ENCODE results near the gene FSHR. TPM values are rescaled to one million over a fixed set of nuclear protein-coding genes. Genes with fewer than 3 reads are reported as not detected.

The FSHR gene
- total RNA-seq, 2 donors from 2014 or later = 13.6 TPM; not detected in 1

DNA sequence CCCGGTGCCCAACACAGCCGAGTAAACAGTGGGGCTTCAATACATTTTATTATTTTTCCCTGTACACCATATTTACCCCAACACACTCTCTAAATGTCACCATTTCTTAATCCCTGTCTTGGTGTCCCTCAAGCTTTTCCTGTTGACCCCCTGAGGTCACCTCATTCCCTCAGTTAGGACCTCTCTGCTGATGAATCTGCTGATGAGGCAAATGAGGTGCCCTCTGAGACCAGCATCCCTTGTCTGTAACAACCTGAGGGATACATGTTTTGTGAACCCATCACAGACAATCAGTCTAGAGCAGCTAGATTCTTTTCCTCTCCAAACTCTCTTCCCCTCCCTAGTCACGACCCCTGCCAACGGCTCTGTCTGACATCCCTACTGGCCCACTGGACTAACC lies 127.6 kb downstream of the FSHR start:
- H3K4me1 ChIP-seq (replicated peaks) = no peaks in the 10 kb centered on the region
- no peaks in the 10 kb centered on the region for H3K9me3 ChIP-seq
- no peak overlapping the region for H3K4me3 ChIP-seq
- H3K36me3 ChIP-seq = no peaks in the 10 kb centered on the region
- H3K27ac ChIP-seq = no peak overlapping the region
- DNase-seq (ENCODE audit: low spot score) = no peak
- 73% methylated on average over 4 of the region's 4 CpGs for WGBS
- TF ChIP-seq, protein P1, sequence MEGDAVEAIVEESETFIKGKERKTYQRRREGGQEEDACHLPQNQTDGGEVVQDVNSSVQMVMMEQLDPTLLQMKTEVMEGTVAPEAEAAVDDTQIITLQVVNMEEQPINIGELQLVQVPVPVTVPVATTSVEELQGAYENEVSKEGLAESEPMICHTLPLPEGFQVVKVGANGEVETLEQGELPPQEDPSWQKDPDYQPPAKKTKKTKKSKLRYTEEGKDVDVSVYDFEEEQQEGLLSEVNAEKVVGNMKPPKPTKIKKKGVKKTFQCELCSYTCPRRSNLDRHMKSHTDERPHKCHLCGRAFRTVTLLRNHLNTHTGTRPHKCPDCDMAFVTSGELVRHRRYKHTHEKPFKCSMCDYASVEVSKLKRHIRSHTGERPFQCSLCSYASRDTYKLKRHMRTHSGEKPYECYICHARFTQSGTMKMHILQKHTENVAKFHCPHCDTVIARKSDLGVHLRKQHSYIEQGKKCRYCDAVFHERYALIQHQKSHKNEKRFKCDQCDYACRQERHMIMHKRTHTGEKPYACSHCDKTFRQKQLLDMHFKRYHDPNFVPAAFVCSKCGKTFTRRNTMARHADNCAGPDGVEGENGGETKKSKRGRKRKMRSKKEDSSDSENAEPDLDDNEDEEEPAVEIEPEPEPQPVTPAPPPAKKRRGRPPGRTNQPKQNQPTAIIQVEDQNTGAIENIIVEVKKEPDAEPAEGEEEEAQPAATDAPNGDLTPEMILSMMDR (IDR thresholded peaks at IDR 0.05) = no peak
- TF ChIP-seq POLR2AphosphoS5 (IDR thresholded peaks at IDR 0.05) = no peak
- no peaks in the 10 kb centered on the region for H3K27me3 ChIP-seq (replicated peaks; ENCODE audit: insufficient read depth)
- intact Hi-C loops (cut with DNase I) = no loop called here

DNA sequence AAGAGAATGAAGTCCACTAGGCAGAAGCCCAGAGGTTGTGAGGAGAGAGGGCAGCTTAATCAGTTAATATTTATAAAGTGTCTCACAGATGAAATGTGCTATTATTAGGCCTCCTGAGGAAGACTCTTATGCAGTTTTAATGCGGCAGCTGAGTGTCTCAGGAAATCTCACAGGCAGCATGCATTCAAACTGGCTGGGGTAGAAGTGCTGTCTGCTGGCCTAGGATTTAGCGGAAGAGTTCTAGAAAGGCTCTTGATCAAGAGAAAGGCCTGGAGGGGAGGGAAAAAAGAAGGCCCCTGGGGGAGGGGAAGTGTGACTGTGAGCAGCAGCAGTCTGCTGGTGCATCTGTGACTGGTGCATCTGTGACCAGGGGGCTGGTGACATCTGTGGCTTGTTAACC lies 133.0 kb downstream of the FSHR start:
- Histone ChIP-seq H3K27ac (no peak overlapping the region), H3K27me3 (replicated peaks; ENCODE audit: insufficient read depth) (no peaks in the 10 kb centered on the region), H3K9me3 (no peaks in the 10 kb centered on the region), H3K36me3 (no peaks in the 10 kb centered on the region), H3K4me1 (replicated peaks) (no peaks in the 10 kb centered on the region), H3K4me3 (no peak overlapping the region)
- TF ChIP-seq POLR2AphosphoS5 (IDR thresholded peaks at IDR 0.05) = no peak
- TF ChIP-seq POLR2A (IDR thresholded peaks at IDR 0.05) = no peak
- TF ChIP-seq, protein P1 (IDR thresholded peaks at IDR 0.05) = no peak
- DNase-seq (ENCODE audit: low spot score) = no peak
- intact Hi-C loops (cut with DNase I) = no loop called here
- 66% methylated on average over 2 of the region's 2 CpGs for WGBS

DNA sequence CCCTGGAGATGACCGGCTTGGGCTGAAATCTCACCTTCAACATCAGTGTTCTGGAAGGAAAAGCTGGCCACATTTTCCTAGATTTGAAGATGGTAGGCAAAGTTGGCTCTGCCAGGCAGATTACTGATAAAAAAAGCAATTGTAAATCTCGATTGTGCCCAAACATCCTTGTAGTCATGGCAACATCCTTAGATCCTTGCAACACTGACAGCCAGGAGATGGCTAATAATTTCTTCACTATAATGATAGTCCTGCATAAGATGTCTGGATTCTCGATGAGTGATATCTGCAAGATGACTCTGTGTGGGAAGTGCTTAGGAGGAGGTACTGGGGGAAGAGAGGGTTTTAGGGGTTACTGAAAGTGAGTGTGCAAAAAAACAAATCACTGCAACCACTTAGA lies 149.1 kb downstream of the FSHR start:
- Histone ChIP-seq H3K4me1 (replicated peaks) (no peaks in the 10 kb centered on the region), H3K4me3 (no peak overlapping the region), H3K36me3 (no peaks in the 10 kb centered on the region), H3K27me3 (replicated peaks; ENCODE audit: insufficient read depth) (no peaks in the 10 kb centered on the region), H3K9me3 (no peaks in the 10 kb centered on the region), H3K27ac (no peak overlapping the region)
- intact Hi-C loops (cut with DNase I) = no loop called here
- TF ChIP-seq POLR2AphosphoS5 (IDR thresholded peaks at IDR 0.05) (no peak), POLR2A (IDR thresholded peaks at IDR 0.05) (no peak)
- TF ChIP-seq, protein P1 (IDR thresholded peaks at IDR 0.05) = no peak
- WGBS = 65% methylated on average over 3 of the region's 3 CpGs
- DNase-seq (ENCODE audit: low spot score) = no peak

DNA sequence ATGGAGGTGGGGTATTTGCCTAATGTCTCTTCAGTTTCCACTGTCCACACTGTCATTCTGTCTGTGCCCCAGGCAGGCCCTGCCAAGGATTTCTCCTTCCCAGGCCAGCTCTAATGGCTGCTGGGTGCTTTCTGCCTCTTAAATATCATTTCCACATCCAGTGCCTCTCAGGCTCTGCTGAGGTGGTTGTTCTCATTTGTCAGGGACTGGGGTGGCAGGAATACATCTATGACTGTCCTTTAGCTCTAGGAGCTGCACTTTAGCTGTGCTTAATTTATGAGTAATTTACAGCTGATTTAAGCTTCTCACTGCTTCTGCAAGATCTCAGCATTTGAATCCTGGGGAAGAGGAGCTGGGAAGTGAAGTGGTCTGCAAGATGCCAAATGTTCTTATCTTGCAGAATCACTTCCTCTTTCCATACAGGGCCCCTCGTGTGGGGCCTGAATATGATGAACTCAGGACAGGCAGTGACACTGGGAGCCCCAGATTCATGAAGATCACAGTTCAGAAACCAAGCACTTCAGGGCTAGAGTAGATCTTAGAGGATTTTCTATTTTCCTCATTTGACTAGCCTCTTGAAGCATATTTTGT lies 150.2 kb downstream of the FSHR start:
- intact Hi-C loops (cut with DNase I) = no loop called here
- no peak overlapping the region for H3K4me3 ChIP-seq
- no peaks in the 10 kb centered on the region for H3K36me3 ChIP-seq
- H3K27me3 ChIP-seq (replicated peaks; ENCODE audit: insufficient read depth) = no peaks in the 10 kb centered on the region
- no peaks in the 10 kb centered on the region for H3K9me3 ChIP-seq
- H3K27ac ChIP-seq = no peak overlapping the region
- TF ChIP-seq POLR2AphosphoS5 (IDR thresholded peaks at IDR 0.05) (no peak), POLR2A (IDR thresholded peaks at IDR 0.05) (no peak)
- TF ChIP-seq, protein P1 (IDR thresholded peaks at IDR 0.05) = no peak
- DNase-seq (ENCODE audit: low spot score) = no peak
- WGBS = 40% methylated on average over 1 of the region's 1 CpG
- H3K4me1 ChIP-seq (replicated peaks) = no peaks in the 10 kb centered on the region

DNA sequence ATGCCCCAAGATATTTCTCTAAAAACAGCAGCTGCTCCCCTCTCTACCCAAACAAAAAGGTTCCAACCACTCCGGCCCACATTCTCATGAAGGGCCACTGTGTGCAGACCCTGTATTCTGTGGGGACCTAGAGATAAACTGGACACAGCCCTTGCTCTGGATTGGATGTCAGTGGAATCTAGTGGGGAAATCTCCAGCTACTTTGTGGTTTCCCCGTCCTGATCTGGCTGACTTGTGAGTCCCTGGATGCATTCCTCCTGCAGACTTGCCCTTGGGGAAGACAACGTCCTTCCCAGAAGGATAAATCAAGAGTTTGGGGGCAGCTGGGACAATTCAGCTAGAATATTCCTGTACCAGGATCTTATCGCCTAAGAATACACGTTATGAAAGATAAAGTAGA lies 151.1 kb downstream of the FSHR start:
- TF ChIP-seq, protein P1 (IDR thresholded peaks at IDR 0.05) = no peak
- TF ChIP-seq POLR2AphosphoS5 (IDR thresholded peaks at IDR 0.05) = no peak
- TF ChIP-seq POLR2A (IDR thresholded peaks at IDR 0.05) = no peak
- intact Hi-C loops (cut with DNase I) = no loop called here
- WGBS = 38% methylated on average over 5 of the region's 5 CpGs

More for the DNA sequence above, 151.1 kb downstream of the FSHR start:
- Histone ChIP-seq H3K9me3 (no peaks in the 10 kb centered on the region), H3K4me3 (no peak overlapping the region), H3K27me3 (replicated peaks; ENCODE audit: insufficient read depth) (no peaks in the 10 kb centered on the region), H3K4me1 (replicated peaks) (no peaks in the 10 kb centered on the region), H3K36me3 (no peaks in the 10 kb centered on the region), H3K27ac (no peak overlapping the region)
- no peak for DNase-seq (ENCODE audit: low spot score)

All from prostate gland (tissue), 2 donors.